ENCODE measurements around the gene STARD8.
"Not testable (repeated sequence)": the region's sequence is repeated elsewhere in the genome, so short reads cannot be mapped to it uniquely, and the experiment has no call there.

The STARD8 gene

GRCh38 chrX:68647156-68647957 lies at the start of gene STARD8:
Gene STARD8 (plus strand): TSS chrX:68647666. CDS start chrX:68647883, 217 bp downstream.
- no peak for DNase-seq

GRCh38 chrX:68598841-68599240 lies 48.6 kb upstream of the STARD8 start:
- DNase-seq = no peak

- no peak for DNase-seq
Observed at GRCh38 chrX:68599256-68600152, 48.0 kb upstream of the STARD8 start.

- not testable (repeated sequence) for DNase-seq
Observed at GRCh38 chrX:68604216-68604615, 43.2 kb upstream of the STARD8 start.

- not testable (repeated sequence) for DNase-seq
Observed at GRCh38 chrX:68614733-68615132, 32.7 kb upstream of the STARD8 start.

GRCh38 chrX:68627986-68628385 lies 19.5 kb upstream of the STARD8 start:
- DNase-seq = no peak

GRCh38 chrX:68629936-68630335 lies 17.5 kb upstream of the STARD8 start:
- DNase-seq = not testable (repeated sequence)

- DNase-seq = no peak
Observed at GRCh38 chrX:68631336-68631735, 16.1 kb upstream of the STARD8 start.

- no peak for DNase-seq
Observed at GRCh38 chrX:68632491-68632890, 15.0 kb upstream of the STARD8 start.

GRCh38 chrX:68633981-68634380 lies 13.5 kb upstream of the STARD8 start:
- no peak for DNase-seq

- DNase-seq = no peak
Observed at GRCh38 chrX:68634649-68635227, 12.7 kb upstream of the STARD8 start.

GRCh38 chrX:68640661-68641060 lies 6.8 kb upstream of the STARD8 start:
- DNase-seq = no peak

GRCh38 chrX:68644861-68645260 lies 2.6 kb upstream of the STARD8 start:
- no peak for DNase-seq

- DNase-seq = no peak
Observed at GRCh38 chrX:68646421-68646820, 1.0 kb upstream of the STARD8 start.

- DNase-seq = no peak
Observed at GRCh38 chrX:68648960-68649359, 1.5 kb downstream of the STARD8 start.

GRCh38 chrX:68650491-68650890 lies 3.0 kb downstream of the STARD8 start:
- no peak for DNase-seq

GRCh38 chrX:68651110-68651509 lies 3.6 kb downstream of the STARD8 start:
- no peak for DNase-seq

GRCh38 chrX:68652326-68653170 lies 5.1 kb downstream of the STARD8 start:
- DNase-seq = no peak

GRCh38 chrX:68654693-68655092 lies 7.2 kb downstream of the STARD8 start:
- no peak for DNase-seq

- DNase-seq = not testable (repeated sequence)
Observed at GRCh38 chrX:68656473-68656872, 9.0 kb downstream of the STARD8 start.

- DNase-seq = no peak
Observed at GRCh38 chrX:68658530-68658929, 11.1 kb downstream of the STARD8 start.

GRCh38 chrX:68659385-68659784 lies 11.9 kb downstream of the STARD8 start:
- no peak for DNase-seq

- DNase-seq = no peak
Observed at GRCh38 chrX:68659786-68660185, 12.3 kb downstream of the STARD8 start.

Measured in activated CD8-positive, alpha-beta memory T cell treated with anti-CD3 and anti-CD28 coated beads for 24 hours (primary cell).